HepG2 (cell line): Measurements from ENCODE around the gene NAV2. TPM values are rescaled to one million over a fixed set of nuclear protein-coding genes. Genes with fewer than 3 reads are reported as not detected.

Source experiments
- ATM ChIP-seq: fragments of 450-650 bp; IDR thresholded peaks from 2 replicates; pipeline ENCODE4 v1.7.1; 2017; ENCODE audit warnings: mild to moderate bottlenecking, borderline replicate concordance
- BHLHE40 ChIP-seq: IDR thresholded peaks from 2 replicates; pipeline ENCODE4 v1.6.1; 2011; ENCODE audit warnings: low read length, improper control_type of control experiment
- GLI4 ChIP-seq: sonication (generic); formaldehyde crosslinking; IDR thresholded peaks from 2 replicates; pipeline ENCODE4 v1.5.1; 2020; ENCODE audit warnings: missing genetic modification reagents, mild to moderate bottlenecking, moderate library complexity, borderline replicate concordance
- IKZF5 ChIP-seq: IDR thresholded peaks from 2 replicates; pipeline ENCODE4 v1.6.1; 2018; ENCODE audit warnings: missing genetic modification reagents, mild to moderate bottlenecking, missing compliant biosample characterization
- IRF1 ChIP-seq: sonication (generic); formaldehyde crosslinking; IDR thresholded peaks from 2 replicates; pipeline ENCODE4 v1.4.0; 2020; ENCODE audit warnings: low read depth, mild to moderate bottlenecking, missing genetic modification reagents
- MAFK ChIP-seq, 2 experiments: IDR thresholded peaks in 1 of 2; conservative IDR thresholded peaks in 1 of 2; 2 replicates each; pipeline ENCODE4 v1.6.1; 2011; ENCODE audit warnings: improper control_type of control experiment in 2 of 2, low read length in 2 of 2
- MBD4 ChIP-seq: IDR thresholded peaks from 2 replicates; pipeline ENCODE4 v1.6.1; 2012; ENCODE audit warnings: low read length, inconsistent platforms, borderline replicate concordance
- NFE2L2 ChIP-seq: fragments of 150-350 bp; IDR thresholded peaks from 2 replicates; pipeline ENCODE4 v1.6.1; 2014; ENCODE audit warnings: low read length
- NFYC ChIP-seq: IDR thresholded peaks from 2 replicates; pipeline ENCODE4 v1.6.1; 2016; ENCODE audit warnings: missing genetic modification reagents, missing compliant biosample characterization
- POGZ ChIP-seq: sonication (generic); formaldehyde crosslinking; IDR thresholded peaks from 2 replicates; pipeline ENCODE4 v1.4.0; 2020; ENCODE audit warnings: mild to moderate bottlenecking, missing genetic modification reagents
- RAD21 ChIP-seq: fragments of 450-650 bp; formaldehyde crosslinking; IDR thresholded peaks from 2 replicates; pipeline ENCODE4 v1.5.0; 2020; ENCODE audit warnings: mild to moderate bottlenecking
- SCMH1 ChIP-seq: sonication (generic); formaldehyde crosslinking; IDR thresholded peaks from 2 replicates; pipeline ENCODE4 v1.9.0; 2021; ENCODE audit warnings: missing genetic modification reagents, mild to moderate bottlenecking, borderline replicate concordance
- SUZ12 ChIP-seq: fragments of 150-350 bp; IDR thresholded peaks from 2 replicates; pipeline ENCODE4 v1.6.1; 2014; ENCODE audit warnings: low read depth, low read length
- ZNF230 ChIP-seq: sonication (generic); formaldehyde crosslinking; IDR thresholded peaks from 2 replicates; pipeline ENCODE4 v1.4.0; 2020; ENCODE audit warnings: mild to moderate bottlenecking, missing genetic modification reagents
- ZNF256 ChIP-seq: sonication (generic); formaldehyde crosslinking; conservative IDR thresholded peaks from 2 replicates; pipeline ENCODE4 v1.4.0; 2020; ENCODE audit warnings: missing genetic modification reagents
- ZNF282 ChIP-seq: fragments of 450-650 bp; IDR thresholded peaks from 2 replicates; pipeline ENCODE4 v1.6.1; 2018; ENCODE audit not compliant: partially characterized antibody
- ZNF430 ChIP-seq: sonication (generic); formaldehyde crosslinking; IDR thresholded peaks from 2 replicates; pipeline ENCODE4 v1.9.0; 2021; ENCODE audit warnings: mild to moderate bottlenecking, missing genetic modification reagents
- ZNF629 ChIP-seq: sonication (generic); formaldehyde crosslinking; conservative IDR thresholded peaks from 2 replicates; pipeline ENCODE4 v1.5.0; 2020; ENCODE audit warnings: missing genetic modification reagents
- ZNF746 ChIP-seq: sonication (generic); formaldehyde crosslinking; IDR thresholded peaks from 2 replicates; pipeline ENCODE4 v1.8.0; 2022; ENCODE audit warnings: mild to moderate bottlenecking, missing genetic modification reagents
- polyA plus RNA-seq, 8 experiments: library from polyadenylated mRNA; depleted of rRNA in 3 of 8; stranded (reverse) in 7 of 8; unstranded in 1 of 8; fragments of >200 nt; fragmentation: Illumina TruSeq in 4 of 8; extraction: Trizol in 4 of 8; gene quantifications; 2 replicates each; pipeline versions ENCODE4 v1.2.1 to v1.2.3, GENCODE V29; 2011 to 2016; ENCODE audit warnings: low read depth in 4 of 8, missing spikeins in 1 of 8, mixed read lengths in 1 of 8; ENCODE audit not compliant: insufficient read depth in 1 of 8
- total RNA-seq, 5 experiments: library from RNA; depleted of rRNA; stranded (reverse); fragments of >200 nt; fragmentation: Illumina TruSeq; extraction: Trizol; gene quantifications; 2 replicates each; pipeline ENCODE4 v1.2.3, GENCODE V29; 2016; ENCODE audit warnings: low read depth in 1 of 5
- TF ChIP-seq, protein P1 (sequence below): sonication (generic); formaldehyde crosslinking; IDR thresholded peaks from 2 replicates; pipeline ENCODE4 v1.5.1; 2020; ENCODE audit warnings: mild to moderate bottlenecking, missing genetic modification reagents, borderline replicate concordance
- TF ChIP-seq, protein P2 (sequence below): sonication (generic); formaldehyde crosslinking; IDR thresholded peaks from 2 replicates; pipeline ENCODE4 v1.4.0; 2020; ENCODE audit warnings: missing genetic modification reagents
- TF ChIP-seq, protein P3 (sequence below): sonication (generic); formaldehyde crosslinking; IDR thresholded peaks from 2 replicates; pipeline ENCODE4 v1.4.0; 2020; ENCODE audit warnings: missing genetic modification reagents, low read depth, mild to moderate bottlenecking, borderline replicate concordance
- TF ChIP-seq, protein P4 (sequence below): sonication (generic); formaldehyde crosslinking; IDR thresholded peaks from 2 replicates; pipeline ENCODE4 v1.4.0; 2020; ENCODE audit warnings: missing genetic modification reagents, borderline replicate concordance

NAV2 gene
- total and polyA plus RNA-seq, 2 of the 13 experiments (the other 11 are each of a cell fraction or from before 2014, with no cell fraction given): 9.3 to 34.6 TPM

- TF ChIP-seq, protein P1, sequence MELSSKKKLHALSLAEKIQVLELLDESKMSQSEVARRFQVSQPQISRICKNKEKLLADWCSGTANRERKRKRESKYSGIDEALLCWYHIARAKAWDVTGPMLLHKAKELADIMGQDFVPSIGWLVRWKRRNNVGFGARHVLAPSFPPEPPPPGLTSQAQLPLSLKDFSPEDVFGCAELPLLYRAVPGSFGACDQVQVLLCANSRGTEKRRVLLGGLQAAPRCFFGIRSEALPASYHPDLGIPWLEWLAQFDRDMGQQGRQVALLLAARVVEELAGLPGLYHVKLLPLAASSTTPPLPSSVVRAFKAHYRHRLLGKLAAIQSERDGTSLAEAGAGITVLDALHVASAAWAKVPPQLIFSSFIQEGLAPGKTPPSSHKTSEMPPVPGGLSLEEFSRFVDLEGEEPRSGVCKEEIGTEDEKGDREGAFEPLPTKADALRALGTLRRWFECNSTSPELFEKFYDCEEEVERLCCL (CRISPR knock-in tag): no peak
- TF ChIP-seq, protein P2, sequence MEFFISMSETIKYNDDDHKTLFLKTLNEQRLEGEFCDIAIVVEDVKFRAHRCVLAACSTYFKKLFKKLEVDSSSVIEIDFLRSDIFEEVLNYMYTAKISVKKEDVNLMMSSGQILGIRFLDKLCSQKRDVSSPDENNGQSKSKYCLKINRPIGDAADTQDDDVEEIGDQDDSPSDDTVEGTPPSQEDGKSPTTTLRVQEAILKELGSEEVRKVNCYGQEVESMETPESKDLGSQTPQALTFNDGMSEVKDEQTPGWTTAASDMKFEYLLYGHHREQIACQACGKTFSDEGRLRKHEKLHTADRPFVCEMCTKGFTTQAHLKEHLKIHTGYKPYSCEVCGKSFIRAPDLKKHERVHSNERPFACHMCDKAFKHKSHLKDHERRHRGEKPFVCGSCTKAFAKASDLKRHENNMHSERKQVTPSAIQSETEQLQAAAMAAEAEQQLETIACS (CRISPR knock-in tag): no peak
- TF ChIP-seq ZNF282 (no peak), NFE2L2 (no peak), GLI4 (CRISPR knock-in tag) (no peak), IKZF5 (no peak; the same call in 1 of the 2 replicates), MAFK (conservative IDR thresholded peaks at IDR 0.05 in 1 of 2, IDR thresholded peaks at IDR 0.05 in 1 of 2; ENCODE audit: low read length in 2 of 2) (no peak), BHLHE40 (no peak), ZNF746 (CRISPR knock-in tag) (no peak), RAD21 (CRISPR knock-in tag) (no peak), ZNF629 (CRISPR knock-in tag) (0 out of 2 replicates have a peak, but pooled peaks have one; percentile 4), SUZ12 (no peak), NFYC (CRISPR knock-in tag) (no peak), POGZ (peak; percentile 38; the same call in 1 of the 2 replicates), ATM (no peak), IRF1 (CRISPR knock-in tag) (no peak), ZNF256 (CRISPR knock-in tag) (no peak), SCMH1 (CRISPR knock-in tag) (no peak), ZNF430 (CRISPR knock-in tag) (no peak), MBD4 (no peak; the same call in 1 of the 2 replicates), ZNF230 (CRISPR knock-in tag) (no peak)
- TF ChIP-seq, protein P3, sequence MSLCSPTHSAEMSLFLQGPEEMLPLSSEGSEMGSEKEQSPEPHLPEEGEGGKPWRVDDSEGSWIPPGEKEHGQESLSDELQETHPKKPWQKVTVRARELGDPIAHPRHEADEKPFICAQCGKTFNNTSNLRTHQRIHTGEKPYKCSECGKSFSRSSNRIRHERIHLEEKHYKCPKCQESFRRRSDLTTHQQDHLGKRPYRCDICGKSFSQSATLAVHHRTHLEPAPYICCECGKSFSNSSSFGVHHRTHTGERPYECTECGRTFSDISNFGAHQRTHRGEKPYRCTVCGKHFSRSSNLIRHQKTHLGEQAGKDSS (CRISPR knock-in tag): no peak
- TF ChIP-seq, protein P4, sequence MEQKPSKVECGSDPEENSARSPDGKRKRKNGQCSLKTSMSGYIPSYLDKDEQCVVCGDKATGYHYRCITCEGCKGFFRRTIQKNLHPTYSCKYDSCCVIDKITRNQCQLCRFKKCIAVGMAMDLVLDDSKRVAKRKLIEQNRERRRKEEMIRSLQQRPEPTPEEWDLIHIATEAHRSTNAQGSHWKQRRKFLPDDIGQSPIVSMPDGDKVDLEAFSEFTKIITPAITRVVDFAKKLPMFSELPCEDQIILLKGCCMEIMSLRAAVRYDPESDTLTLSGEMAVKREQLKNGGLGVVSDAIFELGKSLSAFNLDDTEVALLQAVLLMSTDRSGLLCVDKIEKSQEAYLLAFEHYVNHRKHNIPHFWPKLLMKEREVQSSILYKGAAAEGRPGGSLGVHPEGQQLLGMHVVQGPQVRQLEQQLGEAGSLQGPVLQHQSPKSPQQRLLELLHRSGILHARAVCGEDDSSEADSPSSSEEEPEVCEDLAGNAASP (CRISPR knock-in tag): 0 out of 2 replicates have a peak, but pooled peaks have one; percentile 5
These were observed 372.5 kb downstream of the NAV2 start (continued) for GRCh38 chr11:20084921-20085814.
